Activated CD4-positive, alpha-beta T cell treated with anti-CD3 and anti-CD28 coated beads, Interleukin-2, amount 10 ng/mL, durations not matched to agents 24 days and 14 days (primary cell): ENCODE results near the gene OR2AT4. TPM values are rescaled to one million over a fixed set of nuclear protein-coding genes. Genes with fewer than 3 reads are reported as not detected.
"Not testable (repeated sequence)": the region's sequence is repeated elsewhere in the genome, so short reads cannot be mapped to it uniquely, and the experiment has no call there.

Experiments used
- DNase-seq: peaks from one replicate; pipeline ENCODE4 v3.0.0; 2022
- H3K27ac Mint-ChIP-seq: one replicate; pipeline ENCODE4 v1.8.0; 2022; ENCODE audit warnings: mild to moderate bottlenecking, mixed read lengths
- H3K27me3 Mint-ChIP-seq: one replicate; pipeline ENCODE4 v1.8.0; 2022; ENCODE audit warnings: mixed read lengths
- H3K36me3 Mint-ChIP-seq: one replicate; pipeline ENCODE4 v1.8.0; 2022; ENCODE audit warnings: low read depth, mild to moderate bottlenecking, mixed read lengths
- H3K4me1 Mint-ChIP-seq: one replicate; pipeline ENCODE4 v1.8.0; 2021; ENCODE audit warnings: mixed read lengths
- H3K4me3 Mint-ChIP-seq: one replicate; pipeline ENCODE4 v1.8.0; 2022; ENCODE audit warnings: mild to moderate bottlenecking, moderate library complexity, mixed read lengths
- H3K9me3 Mint-ChIP-seq: one replicate; pipeline ENCODE4 v1.8.0; 2021; ENCODE audit warnings: mixed read lengths
- intact Hi-C: fragments of 100-400 bp; cut with micrococcal nuclease; formaldehyde crosslinking; loops from one replicate; pipeline ENCODE4 v1.15.1; 2023
- total RNA-seq: library from RNA; stranded (reverse); gene quantifications from 2 replicates; pipeline ENCODE4 v1.2.3, GENCODE V29; 2022

The OR2AT4 gene
- total RNA-seq, 1 donor from 2014 or later = not detected

DNA sequence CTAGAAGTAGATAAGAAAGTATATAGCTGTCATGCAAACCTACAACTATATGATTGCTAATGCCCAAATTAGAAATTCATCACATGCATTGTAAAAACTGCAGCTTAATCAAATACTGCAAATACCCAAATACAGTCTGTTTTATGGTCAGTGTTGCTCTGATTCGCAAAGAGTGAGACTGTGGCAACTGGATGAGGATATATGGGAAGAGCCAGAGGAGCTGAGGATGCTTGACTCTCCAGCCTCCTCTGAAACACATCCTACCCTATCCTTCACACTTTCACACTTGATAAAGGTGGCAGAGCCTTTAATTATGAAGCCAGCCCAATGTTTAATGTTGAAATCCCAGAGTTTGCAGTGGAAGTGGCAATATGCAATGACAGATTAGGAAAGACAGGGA, 21.9 kb upstream of the OR2AT4 start:
- intact Hi-C loops = no loop called here
- Mint-ChIP-seq H3K36me3 (no peaks in the 10 kb centered on the region), H3K4me1 (no peaks in the 10 kb centered on the region), H3K27ac (no peak overlapping the region), H3K27me3 (peaks cover 1% of the 10 kb centered on the region), H3K4me3 (no peak overlapping the region), H3K9me3 (peaks cover 10% of the 10 kb centered on the region)
- no peak for DNase-seq

- no peak for DNase-seq
- peaks cover 18% of the 10 kb centered on the region for H3K9me3 Mint-ChIP-seq
- intact Hi-C loops = no loop called here
- no peaks in the 10 kb centered on the region for H3K4me1 Mint-ChIP-seq
- no peaks in the 10 kb centered on the region for H3K36me3 Mint-ChIP-seq
- H3K27ac Mint-ChIP-seq = no peak overlapping the region
- H3K4me3 Mint-ChIP-seq = no peak overlapping the region
- peaks cover 13% of the 10 kb centered on the region for H3K27me3 Mint-ChIP-seq
Observed at GRCh38 chr11:75114465-75114864, 17.8 kb upstream of the OR2AT4 start.

- Mint-ChIP-seq H3K4me1 (no peaks in the 10 kb centered on the region), H3K36me3 (no peaks in the 10 kb centered on the region), H3K27ac (no peak overlapping the region), H3K9me3 (peaks cover 18% of the 10 kb centered on the region), H3K4me3 (no peak overlapping the region), H3K27me3 (peaks cover 13% of the 10 kb centered on the region)
- DNase-seq = peak; percentile 29
- intact Hi-C loops = no loop called here
Observed at GRCh38 chr11:75113030-75113429, 16.4 kb upstream of the OR2AT4 start.

- Mint-ChIP-seq H3K27ac (no peak overlapping the region), H3K27me3 (peaks cover 13% of the 10 kb centered on the region), H3K36me3 (no peaks in the 10 kb centered on the region), H3K4me1 (no peaks in the 10 kb centered on the region), H3K9me3 (peaks cover 18% of the 10 kb centered on the region), H3K4me3 (no peak overlapping the region)
- intact Hi-C loops = no loop called here
- peak; percentile 2 for DNase-seq
Observed at GRCh38 chr11:75112200-75112599, 15.5 kb upstream of the OR2AT4 start.

- DNase-seq = peak; percentile 40
- no peak overlapping the region for H3K27ac Mint-ChIP-seq
- intact Hi-C loops = no loop called here
- H3K36me3 Mint-ChIP-seq = no peaks in the 10 kb centered on the region
- peaks cover 22% of the 10 kb centered on the region for H3K27me3 Mint-ChIP-seq
- H3K4me1 Mint-ChIP-seq = peaks cover 9% of the 10 kb centered on the region
- H3K4me3 Mint-ChIP-seq = no peak overlapping the region
- H3K9me3 Mint-ChIP-seq = peaks cover 7% of the 10 kb centered on the region
Observed at GRCh38 chr11:75107187-75107586, 10.5 kb upstream of the OR2AT4 start.

DNA sequence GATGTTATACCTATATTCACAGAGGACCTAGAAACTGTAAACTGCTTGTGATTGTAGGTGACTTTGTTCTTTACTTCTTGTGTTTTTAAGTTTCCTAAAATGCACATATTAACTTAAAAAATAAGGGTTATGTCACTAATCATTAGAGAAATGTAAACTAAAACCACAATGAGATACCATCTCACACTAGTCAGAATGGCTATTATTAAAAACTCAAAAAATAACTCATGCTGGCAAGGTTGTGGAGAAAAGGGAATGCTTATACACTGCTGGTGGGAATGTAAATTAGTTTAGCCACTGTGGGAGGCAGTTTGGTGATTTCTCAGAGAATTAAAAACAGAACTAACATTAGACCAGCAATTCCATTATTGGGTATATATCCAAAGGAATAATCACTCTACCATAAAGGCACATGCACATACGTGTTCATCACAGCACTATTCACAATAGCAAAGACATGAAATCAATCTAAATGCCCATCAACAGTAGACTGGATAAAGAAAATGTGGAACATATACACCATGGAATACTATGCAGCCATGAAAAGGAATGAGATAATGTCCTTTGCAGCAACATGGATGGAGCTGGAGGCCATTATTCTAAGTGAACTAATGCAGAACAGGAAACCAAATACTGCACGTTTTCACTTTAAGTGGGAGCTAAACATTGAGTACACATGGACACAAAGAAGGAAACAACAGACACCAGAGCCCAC, 9.4 kb upstream of the OR2AT4 start:
- H3K27ac Mint-ChIP-seq, H3K4me3 Mint-ChIP-seq, DNase-seq, H3K36me3 Mint-ChIP-seq, H3K9me3 Mint-ChIP-seq, H3K4me1 Mint-ChIP-seq, intact Hi-C loops: not testable (repeated sequence)
- peaks cover 24% of the 10 kb centered on the region for H3K27me3 Mint-ChIP-seq

GRCh38 chr11:75105462-75105925, 8.8 kb upstream of the OR2AT4 start:
- Mint-ChIP-seq H3K36me3 (no peaks in the 10 kb centered on the region), H3K27me3 (peaks cover 22% of the 10 kb centered on the region), H3K4me1 (peaks cover 12% of the 10 kb centered on the region), H3K27ac (no peak overlapping the region), H3K4me3 (no peak overlapping the region), H3K9me3 (peaks cover 3% of the 10 kb centered on the region)
- peak; percentile 42 for DNase-seq
- intact Hi-C loops = no loop called here

GRCh38 chr11:75103380-75104026, 6.8 kb upstream of the OR2AT4 start:
- Mint-ChIP-seq H3K36me3 (no peaks in the 10 kb centered on the region), H3K9me3 (peaks cover 3% of the 10 kb centered on the region), H3K27me3 (peaks cover 24% of the 10 kb centered on the region), H3K4me3 (peak overlapping the region; percentile 26), H3K4me1 (peaks cover 15% of the 10 kb centered on the region), H3K27ac (peak overlapping the region; percentile 68)
- intact Hi-C loops = no loop called here
- DNase-seq = peak; percentile 49

DNA sequence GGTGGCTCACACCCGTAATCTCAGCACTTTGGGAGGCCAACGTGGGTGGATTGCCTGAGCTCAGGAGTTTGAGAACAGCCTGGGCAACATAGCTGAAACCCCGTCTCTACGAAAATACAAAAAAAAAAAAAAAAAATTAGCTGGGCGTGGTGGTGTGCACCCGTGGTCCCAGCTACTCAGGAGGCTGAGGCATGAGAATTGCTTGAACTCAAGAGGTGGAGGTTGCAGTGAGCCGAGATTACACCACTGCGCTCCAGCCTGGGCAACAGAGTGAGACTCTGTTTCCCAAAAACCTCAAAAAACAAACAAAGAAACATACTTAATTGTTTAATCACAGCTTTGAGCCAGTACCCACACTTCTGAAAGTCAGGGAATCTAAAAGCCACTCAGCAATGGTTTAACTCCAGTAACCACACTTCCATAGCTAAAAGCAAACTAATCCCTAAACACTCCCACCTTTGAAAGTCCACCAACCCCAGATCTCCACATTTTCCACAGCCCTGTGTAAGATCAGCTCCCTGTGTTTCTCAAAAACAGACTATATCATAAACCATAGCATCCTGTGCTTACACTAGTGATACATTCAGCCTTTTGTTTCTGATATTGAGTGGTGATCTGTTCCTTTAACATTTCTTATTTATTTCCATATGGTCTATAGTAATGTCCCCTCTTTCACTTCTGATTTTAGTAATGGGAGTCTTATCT, 4.9 kb upstream of the OR2AT4 start:
- H3K4me3 Mint-ChIP-seq = no peak overlapping the region

GRCh38 chr11:75100314-75100713, 3.6 kb upstream of the OR2AT4 start:
- Mint-ChIP-seq H3K4me1 (peaks cover 15% of the 10 kb centered on the region), H3K36me3 (no peaks in the 10 kb centered on the region), H3K9me3 (peaks cover 3% of the 10 kb centered on the region), H3K27ac (no peak overlapping the region), H3K4me3 (no peak overlapping the region), H3K27me3 (peaks cover 30% of the 10 kb centered on the region)
- intact Hi-C loops = no loop called here
- DNase-seq = peak; percentile 66

More for the DNA sequence above, 4.9 kb upstream of the OR2AT4 start:
- peak; percentile 33 for DNase-seq
- peaks cover 25% of the 10 kb centered on the region for H3K27me3 Mint-ChIP-seq
- H3K4me1 Mint-ChIP-seq = peaks cover 15% of the 10 kb centered on the region
- peaks cover 3% of the 10 kb centered on the region for H3K9me3 Mint-ChIP-seq
- intact Hi-C loops = no loop called here
- H3K36me3 Mint-ChIP-seq = no peaks in the 10 kb centered on the region
- no peak overlapping the region for H3K27ac Mint-ChIP-seq

DNA sequence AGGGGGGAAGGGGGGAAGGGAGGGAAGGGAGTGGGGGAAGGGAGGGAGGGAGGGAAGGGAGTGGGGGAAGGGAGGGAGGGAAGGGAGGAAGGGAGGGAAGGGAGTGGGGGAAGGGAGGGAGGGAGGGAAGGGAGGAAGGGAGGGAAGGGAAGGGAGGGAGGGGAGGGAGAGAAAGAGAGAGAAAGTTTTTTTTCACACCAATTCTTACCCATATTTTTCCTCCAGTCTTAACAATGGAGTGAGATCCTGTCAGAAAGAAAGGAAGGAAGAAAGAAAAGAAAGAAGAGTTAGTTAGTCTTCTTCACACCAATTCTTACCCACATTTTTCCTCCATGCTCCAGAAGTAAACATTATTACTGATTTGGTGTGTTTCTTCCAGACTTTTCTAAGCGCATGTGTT, 3.0 kb upstream of the OR2AT4 start:
- intact Hi-C loops = no loop called here
- Mint-ChIP-seq H3K27ac (no peak overlapping the region), H3K36me3 (no peaks in the 10 kb centered on the region), H3K27me3 (peaks cover 30% of the 10 kb centered on the region), H3K9me3 (peaks cover 3% of the 10 kb centered on the region), H3K4me1 (peaks cover 15% of the 10 kb centered on the region), H3K4me3 (no peak overlapping the region)
- DNase-seq = no peak

DNA sequence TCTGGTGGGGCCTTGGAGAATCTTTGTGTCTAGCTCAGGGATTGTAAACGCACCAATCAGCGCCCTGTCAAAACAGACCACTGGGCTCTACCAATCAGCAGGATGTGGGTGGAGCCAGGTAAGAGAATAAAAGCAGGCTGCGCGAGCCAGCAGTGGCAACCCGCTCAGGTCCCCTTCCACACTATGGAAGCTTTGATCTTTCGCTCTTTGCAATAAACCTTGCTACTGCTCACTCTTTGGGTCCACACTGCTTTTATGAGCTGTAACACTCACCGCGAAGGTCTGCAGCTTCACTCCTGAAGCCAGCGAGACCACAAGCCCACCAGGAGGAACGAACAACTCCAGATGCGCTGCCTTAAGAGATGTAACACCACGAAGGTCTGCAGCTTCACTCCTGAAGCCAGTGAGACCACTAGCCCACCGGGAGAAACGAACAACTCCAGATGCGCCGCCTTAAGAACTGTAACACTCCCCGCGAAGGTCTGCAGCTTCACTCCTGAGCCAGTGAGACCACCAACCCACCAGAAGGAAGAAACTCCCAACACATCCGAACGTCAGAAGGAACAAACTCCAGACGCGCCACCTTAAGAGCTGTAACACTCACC, 2.3 kb upstream of the OR2AT4 start:
- Mint-ChIP-seq H3K27me3 (peaks cover 30% of the 10 kb centered on the region), H3K4me1 (peaks cover 13% of the 10 kb centered on the region)
- H3K36me3 Mint-ChIP-seq, H3K9me3 Mint-ChIP-seq, H3K4me3 Mint-ChIP-seq, H3K27ac Mint-ChIP-seq, intact Hi-C loops: not testable (repeated sequence)
- peak; percentile 30 for DNase-seq

GRCh38 chr11:75098181-75098580, 1.5 kb upstream of the OR2AT4 start:
- H3K27ac Mint-ChIP-seq, intact Hi-C loops, H3K4me3 Mint-ChIP-seq, H3K9me3 Mint-ChIP-seq, H3K36me3 Mint-ChIP-seq, H3K4me1 Mint-ChIP-seq: not testable (repeated sequence)
- DNase-seq = peak; percentile 26
- H3K27me3 Mint-ChIP-seq = peaks cover 24% of the 10 kb centered on the region

DNA sequence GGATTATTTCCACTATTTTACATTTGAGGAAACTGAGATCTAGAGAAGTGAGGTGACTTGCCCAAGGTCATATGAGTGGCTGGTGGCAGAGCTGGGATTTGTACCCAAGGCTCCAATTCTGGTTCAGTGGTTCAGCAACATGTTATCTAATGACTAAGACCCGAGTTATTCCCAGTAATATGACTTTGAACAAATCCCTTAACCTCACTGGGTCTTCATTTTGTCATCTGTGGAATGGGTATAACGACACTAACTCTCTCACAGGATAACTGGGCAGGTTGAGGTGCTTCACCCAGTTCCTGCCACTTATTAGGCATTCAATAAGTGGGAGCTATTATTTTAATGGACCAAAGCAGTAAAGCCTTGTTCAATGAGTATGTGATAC, 489 bp upstream of the OR2AT4 start:
- H3K4me3 Mint-ChIP-seq = no peak overlapping the region
- peaks cover 6% of the 10 kb centered on the region for H3K4me1 Mint-ChIP-seq
- no peak for DNase-seq
- H3K27me3 Mint-ChIP-seq = peaks cover 22% of the 10 kb centered on the region
- no peaks in the 10 kb centered on the region for H3K9me3 Mint-ChIP-seq
- intact Hi-C loops = no loop called here
- H3K36me3 Mint-ChIP-seq = no peaks in the 10 kb centered on the region
- H3K27ac Mint-ChIP-seq = no peak overlapping the region
